Measurements from ENCODE around the gene SRXN1.

The SRXN1 gene

GRCh38 chr20:600141-600540, 52.9 kb downstream of the SRXN1 start:
- Histone ChIP-seq H3K36me3 (ENCODE audit: control insufficient read depth, insufficient read depth, low read length) (0 out of 2 replicates have a peak, but pooled peaks cover 2% of the 10 kb centered on the region), H3K27me3 (ENCODE audit: control insufficient read depth, insufficient read depth, low read length) (no peaks in the 10 kb centered on the region)

GRCh38 chr20:598133-598850, 54.7 kb downstream of the SRXN1 start:
- H3K36me3 ChIP-seq (ENCODE audit: control insufficient read depth, insufficient read depth, low read length) = no peaks in the 10 kb centered on the region
- no peaks in the 10 kb centered on the region for H3K9me3 ChIP-seq (ENCODE audit: control insufficient read depth, insufficient read depth, low read depth, low read length)
- H3K27me3 ChIP-seq (ENCODE audit: control insufficient read depth, insufficient read depth, low read length) = no peaks in the 10 kb centered on the region
- H3K4me3 ChIP-seq (ENCODE audit: low read depth, low read length) = no peak overlapping the region
- H3K27ac ChIP-seq (ENCODE audit: low read depth, low read length) = no peak overlapping the region
- no peaks in the 10 kb centered on the region; the same call in 1 of the 2 replicates for H3K4me1 ChIP-seq (ENCODE audit: control insufficient read depth, insufficient read depth, low read length)
- no peak overlapping the region for H3K9ac ChIP-seq (ENCODE audit: low read length)

More at GRCh38 chr20:600141-600540, 52.9 kb downstream of the SRXN1 start:
- H3K9ac ChIP-seq (ENCODE audit: low read length) = no peak overlapping the region
- no peak overlapping the region for H3K27ac ChIP-seq (ENCODE audit: low read depth, low read length)
- H3K4me1 ChIP-seq (ENCODE audit: control insufficient read depth, insufficient read depth, low read length) = peaks cover under 1% of the 10 kb centered on the region; the same call in 1 of the 2 replicates
- H3K9me3 ChIP-seq (ENCODE audit: control insufficient read depth, insufficient read depth, low read depth, low read length) = no peaks in the 10 kb centered on the region
- no peak overlapping the region for H3K4me3 ChIP-seq (ENCODE audit: low read depth, low read length)

- no peaks in the 10 kb centered on the region for H3K27me3 ChIP-seq (ENCODE audit: control insufficient read depth, insufficient read depth, low read length)
- no peaks in the 10 kb centered on the region for H3K36me3 ChIP-seq (ENCODE audit: control insufficient read depth, insufficient read depth, low read length)
- H3K4me3 ChIP-seq (ENCODE audit: low read depth, low read length) = no peak overlapping the region
- H3K9ac ChIP-seq (ENCODE audit: low read length) = no peak overlapping the region
- no peaks in the 10 kb centered on the region; the same call in 1 of the 2 replicates for H3K4me1 ChIP-seq (ENCODE audit: control insufficient read depth, insufficient read depth, low read length)
- no peaks in the 10 kb centered on the region for H3K9me3 ChIP-seq (ENCODE audit: control insufficient read depth, insufficient read depth, low read depth, low read length)
- H3K27ac ChIP-seq (ENCODE audit: low read depth, low read length) = no peak overlapping the region
Measured at GRCh38 chr20:597560-597959, 55.4 kb downstream of the SRXN1 start.
